H1 (cell line): ENCODE results near the gene DGCR8.

Experiments
- CBX5 ChIP-seq: fragments of 300-800, 300-1000 bp; sonication (generic); IDR thresholded peaks from 2 replicates; pipeline ENCODE4 v1.7.1; 2016; ENCODE audit warnings: antibody characterized with exemption, low read length, low read depth
- CBX8 ChIP-seq: fragments of 300-800, 300-1000 bp; sonication (generic); IDR thresholded peaks from 2 replicates; pipeline ENCODE4 v1.7.1; 2016; ENCODE audit warnings: low read depth, low read length, borderline replicate concordance
- GABPA ChIP-seq: IDR thresholded peaks from 2 replicates; pipeline ENCODE4 v1.6.1; 2011; ENCODE audit warnings: mild to moderate bottlenecking, low read length, moderate library complexity, borderline replicate concordance; ENCODE audit not compliant: insufficient read depth
- HDAC6 ChIP-seq: IDR thresholded peaks from one replicate; pipeline ENCODE4 v1.7.1; 2012; ENCODE audit warnings: low read depth, mild to moderate bottlenecking, inconsistent platforms, low read length, moderate library complexity
- POLR2A ChIP-seq, 2 experiments: IDR thresholded peaks; 1 replicate in 1 of 2; 2 replicates in 1 of 2; pipeline ENCODE4 v1.6.1; 2011; ENCODE audit warnings: low read depth in 2 of 2, low read length in 2 of 2, mild to moderate bottlenecking in 2 of 2; ENCODE audit errors: control extremely low read depth in 1 of 2
- RFX5 ChIP-seq: IDR thresholded peaks from 2 replicates; pipeline ENCODE4 v1.6.1; 2011; ENCODE audit warnings: low read depth, low read length, improper control_type of control experiment, borderline replicate concordance
- SIN3A ChIP-seq, 2 experiments: IDR thresholded peaks in 1 of 2; conservative IDR thresholded peaks in 1 of 2; 2 replicates each; pipeline ENCODE4 v1.6.1; 2011 to 2012; ENCODE audit warnings: low read length in 2 of 2, improper control_type of control experiment in 1 of 2, low read depth in 1 of 2, mild to moderate bottlenecking in 1 of 2
- SIRT6 ChIP-seq: IDR thresholded peaks from one replicate; pipeline ENCODE4 v1.7.1; 2012; ENCODE audit warnings: low read length, inconsistent platforms
- TF ChIP-seq, protein P1 (sequence below), 3 experiments: IDR thresholded peaks; 1 replicate in 2 of 3; 2 replicates in 1 of 3; pipeline versions ENCODE4 v1.5.1 to v1.6.1; 2011; ENCODE audit warnings: low read length in 3 of 3, mild to moderate bottlenecking in 3 of 3, inconsistent platforms in 2 of 3, low read depth in 1 of 3, moderate library complexity in 1 of 3; ENCODE audit not compliant: insufficient read depth in 1 of 3; ENCODE audit errors: control extremely low read depth in 1 of 3

DNA sequence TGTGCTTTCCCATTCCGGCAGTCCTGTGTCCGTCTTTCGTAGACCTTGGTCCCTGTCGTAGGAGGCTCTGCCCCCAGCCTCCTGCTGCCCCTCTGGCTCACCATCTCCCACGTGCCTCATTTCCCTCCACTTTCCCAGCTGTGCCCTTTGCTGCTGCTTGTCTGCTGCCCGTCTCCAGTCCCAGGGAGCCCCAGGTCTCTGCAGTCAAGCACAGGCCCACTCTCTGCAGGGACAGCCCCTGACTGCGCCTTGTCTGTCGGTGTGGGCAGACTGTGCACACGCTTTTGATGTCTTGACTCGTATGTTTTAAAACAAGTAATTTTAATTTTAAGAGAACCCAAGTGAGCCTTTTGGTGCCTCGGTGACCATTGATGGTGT, 12.4 kb downstream of the DGCR8 start:
- TF ChIP-seq POLR2A (IDR thresholded peaks at IDR 0.05; ENCODE audit: control extremely low read depth in 1 of 2, low read depth in 2 of 2, low read length in 2 of 2) (no peak), CBX5 (no peak), RFX5 (no peak), SIRT6 (no peak), SIN3A (conservative IDR thresholded peaks at IDR 0.05 in 1 of 2, IDR thresholded peaks at IDR 0.05 in 1 of 2; ENCODE audit: low read depth in 1 of 2, low read length in 2 of 2) (no peak), HDAC6 (no peak), CBX8 (no peak), GABPA (no peak)
- TF ChIP-seq, protein P1, sequence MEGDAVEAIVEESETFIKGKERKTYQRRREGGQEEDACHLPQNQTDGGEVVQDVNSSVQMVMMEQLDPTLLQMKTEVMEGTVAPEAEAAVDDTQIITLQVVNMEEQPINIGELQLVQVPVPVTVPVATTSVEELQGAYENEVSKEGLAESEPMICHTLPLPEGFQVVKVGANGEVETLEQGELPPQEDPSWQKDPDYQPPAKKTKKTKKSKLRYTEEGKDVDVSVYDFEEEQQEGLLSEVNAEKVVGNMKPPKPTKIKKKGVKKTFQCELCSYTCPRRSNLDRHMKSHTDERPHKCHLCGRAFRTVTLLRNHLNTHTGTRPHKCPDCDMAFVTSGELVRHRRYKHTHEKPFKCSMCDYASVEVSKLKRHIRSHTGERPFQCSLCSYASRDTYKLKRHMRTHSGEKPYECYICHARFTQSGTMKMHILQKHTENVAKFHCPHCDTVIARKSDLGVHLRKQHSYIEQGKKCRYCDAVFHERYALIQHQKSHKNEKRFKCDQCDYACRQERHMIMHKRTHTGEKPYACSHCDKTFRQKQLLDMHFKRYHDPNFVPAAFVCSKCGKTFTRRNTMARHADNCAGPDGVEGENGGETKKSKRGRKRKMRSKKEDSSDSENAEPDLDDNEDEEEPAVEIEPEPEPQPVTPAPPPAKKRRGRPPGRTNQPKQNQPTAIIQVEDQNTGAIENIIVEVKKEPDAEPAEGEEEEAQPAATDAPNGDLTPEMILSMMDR (IDR thresholded peaks at IDR 0.05; ENCODE audit: control extremely low read depth in 1 of 3, insufficient read depth in 1 of 3, low read depth in 1 of 3, low read length in 3 of 3): no peak
